Spinal cord (tissue), 10 donors: ENCODE measurements around the gene PIK3C2G. TPM values are rescaled to one million over a fixed set of nuclear protein-coding genes. Genes with fewer than 3 reads are reported as not detected.

ENCODE experiments used
- DNase-seq, 6 donors: peaks; one replicate each; pipeline versions ENCODE4 v3.0.0 to v3.0.0-alpha.2; 2013 to 2015; ENCODE audit warnings: low spot score in 6 of 6, low read depth in 4 of 6
- H3K27ac ChIP-seq: one replicate; pipeline ENCODE4 v1.5.1; 2013; ENCODE audit warnings: low read depth, low read length, control low read depth
- H3K27me3 ChIP-seq: one replicate; pipeline ENCODE4 v1.6.1; 2013; ENCODE audit warnings: low read length; ENCODE audit not compliant: control insufficient read depth, insufficient read depth
- H3K36me3 ChIP-seq: one replicate; pipeline ENCODE4 v1.6.1; 2013; ENCODE audit warnings: low read length; ENCODE audit not compliant: control insufficient read depth, insufficient read depth
- H3K4me1 ChIP-seq: one replicate; pipeline ENCODE4 v1.6.1; 2013; ENCODE audit warnings: low read length; ENCODE audit not compliant: control insufficient read depth, insufficient read depth
- H3K4me3 ChIP-seq: one replicate; pipeline ENCODE4 v1.5.1; 2013; ENCODE audit warnings: low read depth, low read length, control low read depth
- H3K9me3 ChIP-seq: one replicate; pipeline ENCODE4 v1.6.1; 2013; ENCODE audit warnings: low read length; ENCODE audit not compliant: control insufficient read depth, insufficient read depth
- WGBS: methylation state at CpG from one replicate; pipeline ENCODE4 v1.1.5; 2013; ENCODE audit warnings: missing lambda C conversion rate; ENCODE audit not compliant: insufficient coverage; 5-methylcytosine and 5-hydroxymethylcytosine counted together
- polyA plus RNA-seq, 2 donors: library from polyadenylated mRNA; unstranded; fragments of 120-200 nt; gene quantifications; one replicate each; pipeline ENCODE4 v1.2.1, GENCODE V29; 2013; ENCODE audit not compliant: insufficient read length in 2 of 2
- total RNA-seq, 2 donors: library from RNA; depleted of rRNA in 1 of 2; stranded (reverse); fragments of 120-200 nt in 1 of 2; fragments of >200 nt in 1 of 2; gene quantifications; one replicate each; pipeline versions ENCODE4 v1.2.3 to v1.2.4, GENCODE V29; 2013 to 2014
- donor health status: healthy.

PIK3C2G gene
- total and polyA plus RNA-seq, 4 donors, result 0.14 to 0.40 (median 0.19) TPM

GRCh38 chr12:18551701-18552100, 290.4 kb downstream of the PIK3C2G start:
- Histone ChIP-seq H3K27ac (no peak overlapping the region), H3K36me3 (no peaks in the 10 kb centered on the region), H3K4me1 (no peaks in the 10 kb centered on the region), H3K27me3 (no peaks in the 10 kb centered on the region), H3K9me3 (no peaks in the 10 kb centered on the region), H3K4me3 (no peak overlapping the region)
- WGBS, result 82% methylated on average over 1 of the region's 3 CpGs
- no peak for DNase-seq

- 87% methylated on average over 3 of the region's 5 CpGs for WGBS
- H3K9me3 ChIP-seq, result no peaks in the 10 kb centered on the region
Observed at GRCh38 chr12:18552829-18553228, 291.5 kb downstream of the PIK3C2G start.

GRCh38 chr12:18556161-18556560, 294.8 kb downstream of the PIK3C2G start:
- Histone ChIP-seq H3K4me1 (no peaks in the 10 kb centered on the region), H3K27me3 (no peaks in the 10 kb centered on the region), H3K27ac (no peak overlapping the region), H3K36me3 (no peaks in the 10 kb centered on the region), H3K4me3 (no peak overlapping the region), H3K9me3 (no peaks in the 10 kb centered on the region)
- peak in 1 of 6 donors; percentile 45 for DNase-seq
- WGBS, result no CpG with 5 or more reads among the region's 2 CpGs

More at GRCh38 chr12:18552829-18553228, 291.5 kb downstream of the PIK3C2G start:
- H3K27ac ChIP-seq, result no peak overlapping the region
- H3K36me3 ChIP-seq, result no peaks in the 10 kb centered on the region
- no peak overlapping the region for H3K4me3 ChIP-seq
- DNase-seq, result peak in 1 of 6 donors; percentile 40
- H3K27me3 ChIP-seq, result no peaks in the 10 kb centered on the region
- no peaks in the 10 kb centered on the region for H3K4me1 ChIP-seq

- DNase-seq, result no peak
- Histone ChIP-seq H3K27me3 (no peaks in the 10 kb centered on the region), H3K9me3 (no peaks in the 10 kb centered on the region), H3K27ac (no peak overlapping the region), H3K4me1 (no peaks in the 10 kb centered on the region), H3K36me3 (no peaks in the 10 kb centered on the region), H3K4me3 (no peak overlapping the region)
- 100% methylated on average over 1 of the region's 1 CpG for WGBS
Observed at GRCh38 chr12:18559242-18559641, 297.9 kb downstream of the PIK3C2G start.

- peak in 1 of 6 donors; percentile 18 for DNase-seq
- WGBS, result 71% methylated on average over 1 of the region's 4 CpGs
- Histone ChIP-seq H3K27ac (no peak overlapping the region), H3K4me3 (no peak overlapping the region), H3K9me3 (no peaks in the 10 kb centered on the region), H3K27me3 (no peaks in the 10 kb centered on the region), H3K4me1 (no peaks in the 10 kb centered on the region), H3K36me3 (no peaks in the 10 kb centered on the region)
Observed at GRCh38 chr12:18562531-18562930, 301.2 kb downstream of the PIK3C2G start.

- no peaks in the 10 kb centered on the region for H3K27me3 ChIP-seq
- H3K4me1 ChIP-seq, result no peaks in the 10 kb centered on the region
- no peaks in the 10 kb centered on the region for H3K36me3 ChIP-seq
- no peak for DNase-seq
- no peak overlapping the region for H3K4me3 ChIP-seq
- H3K27ac ChIP-seq, result no peak overlapping the region
- no CpG with 5 or more reads among the region's 1 CpG for WGBS
- H3K9me3 ChIP-seq, result no peaks in the 10 kb centered on the region
Observed at GRCh38 chr12:18564306-18564705, 303.0 kb downstream of the PIK3C2G start.

- Histone ChIP-seq H3K4me1 (no peaks in the 10 kb centered on the region), H3K4me3 (no peak overlapping the region), H3K27ac (no peak overlapping the region), H3K27me3 (no peaks in the 10 kb centered on the region), H3K36me3 (no peaks in the 10 kb centered on the region), H3K9me3 (no peaks in the 10 kb centered on the region)
- no peak for DNase-seq
- 100% methylated on average over 1 of the region's 2 CpGs for WGBS
Observed at GRCh38 chr12:18567787-18568186, 306.5 kb downstream of the PIK3C2G start.

- no CpG with 5 or more reads among the region's 4 CpGs for WGBS
- no peak overlapping the region for H3K27ac ChIP-seq
- H3K4me1 ChIP-seq, result no peaks in the 10 kb centered on the region
- no peaks in the 10 kb centered on the region for H3K27me3 ChIP-seq
- no peak overlapping the region for H3K4me3 ChIP-seq
- no peaks in the 10 kb centered on the region for H3K36me3 ChIP-seq
- DNase-seq, result no peak
- H3K9me3 ChIP-seq, result peaks cover 4% of the 10 kb centered on the region
Observed at GRCh38 chr12:18570543-18570942, 309.2 kb downstream of the PIK3C2G start.

GRCh38 chr12:18576104-18576626, 314.8 kb downstream of the PIK3C2G start:
- H3K4me3 ChIP-seq, result no peak overlapping the region
- 64% methylated on average over 1 of the region's 1 CpG for WGBS

GRCh38 chr12:18576648-18577047, 315.3 kb downstream of the PIK3C2G start:
- Histone ChIP-seq H3K9me3 (peaks cover 4% of the 10 kb centered on the region), H3K27me3 (no peaks in the 10 kb centered on the region), H3K27ac (no peak overlapping the region), H3K4me1 (no peaks in the 10 kb centered on the region), H3K36me3 (no peaks in the 10 kb centered on the region), H3K4me3 (no peak overlapping the region)
- no peak for DNase-seq
- 90% methylated on average over 1 of the region's 1 CpG for WGBS

More at GRCh38 chr12:18576104-18576626, 314.8 kb downstream of the PIK3C2G start:
- Histone ChIP-seq H3K27me3 (no peaks in the 10 kb centered on the region), H3K9me3 (peaks cover 4% of the 10 kb centered on the region), H3K36me3 (no peaks in the 10 kb centered on the region), H3K27ac (no peak overlapping the region), H3K4me1 (no peaks in the 10 kb centered on the region)
- DNase-seq, result no peak
